ENCODE measurements around the gene MBD3.

- TF ChIP-seq ZXDB (tag by site-specific recombination; IDR thresholded peaks at IDR 0.05) (no peak), ZNF416 (tag by site-specific recombination; IDR thresholded peaks at IDR 0.05) (no peak), PBX3 (CRISPR knock-in tag; IDR thresholded peaks at IDR 0.05) (no peak), ZNF449 (tag by site-specific recombination; IDR thresholded peaks at IDR 0.05) (no peak), CTCF (tag by site-specific recombination; IDR thresholded peaks at IDR 0.05) (no peak), ZSCAN4 (tag by site-specific recombination; IDR thresholded peaks at IDR 0.05) (no peak), ZNF398 (tag by site-specific recombination; IDR thresholded peaks at IDR 0.05) (no peak), INSM2 (tag by site-specific recombination; IDR thresholded peaks at IDR 0.05) (no peak), ZNF37A (tag by site-specific recombination; IDR thresholded peaks at IDR 0.05) (no peak), ZNF776 (tag by site-specific recombination; IDR thresholded peaks at IDR 0.05; ENCODE audit: borderline replicate concordance) (no peak), ATF2 (tag by site-specific recombination; IDR thresholded peaks at IDR 0.05; ENCODE audit: low read depth) (no peak), YY1 (tag by site-specific recombination; IDR thresholded peaks at IDR 0.05) (no peak), ZNF223 (tag by site-specific recombination; IDR thresholded peaks at IDR 0.05) (no peak), ZNF239 (tag by site-specific recombination; IDR thresholded peaks at IDR 0.05) (no peak)
These were observed 53.7 kb downstream of the MBD3 start for GRCh38 chr19:1538978-1539377.

All from HEK293 (cell line).